Measurements from ENCODE around the gene IRAK3. TPM values are rescaled to one million over a fixed set of nuclear protein-coding genes. Genes with fewer than 3 reads are reported as not detected.

Gene IRAK3
- total RNA-seq, 2 experiments from 2014 or later = 0.59 to 0.74 TPM

DNA sequence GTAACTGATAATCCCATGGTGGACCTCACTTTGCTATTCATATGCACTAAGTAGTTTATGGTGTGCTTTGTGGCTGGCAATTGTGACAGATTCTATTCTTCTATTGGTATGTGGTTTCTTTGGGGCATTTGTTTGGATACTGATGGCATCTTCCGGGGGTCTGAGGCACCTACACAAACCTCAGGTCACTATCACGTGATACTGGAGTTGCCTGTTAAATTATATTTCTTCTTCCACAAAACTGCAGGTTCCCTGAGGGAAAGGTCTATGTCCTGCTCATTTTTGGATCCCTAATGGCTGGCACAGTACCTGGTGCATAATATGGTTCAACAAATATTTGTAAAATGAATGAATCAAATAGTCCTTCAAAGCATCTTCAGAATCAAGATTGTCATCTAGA is 63.8 kb downstream of the IRAK3 start:
- Mint-ChIP-seq H3K27me3 (peaks cover 4% of the 10 kb centered on the region), H3K4me3 (no peak overlapping the region), H3K9me3 (no peaks in the 10 kb centered on the region), H3K4me1 (ENCODE audit: low read depth) (no peaks in the 10 kb centered on the region), H3K36me3 (ENCODE audit: low read depth) (no peaks in the 10 kb centered on the region), H3K27ac (no peak overlapping the region)
- Histone ChIP-seq H3K4me1 (ENCODE audit: insufficient read depth, low read length) (no peaks in the 10 kb centered on the region), H3K27me3 (ENCODE audit: control insufficient read depth in 1 of 2, insufficient read depth in 2 of 2, low read length in 2 of 2) (no peaks in the 10 kb centered on the region), H3K4me3 (ENCODE audit: low read length) (no peak overlapping the region), H3K27ac (ENCODE audit: low read depth in 1 of 2, low read length in 2 of 2) (no peak overlapping the region), H3K36me3 (ENCODE audit: insufficient read depth, low read length) (no peaks in the 10 kb centered on the region), H3K9me3 (ENCODE audit: control insufficient read depth in 1 of 2, insufficient read depth in 1 of 2, low read length in 2 of 2) (no peaks in the 10 kb centered on the region)
- no peak for DNase-seq
- TF ChIP-seq, protein P1, sequence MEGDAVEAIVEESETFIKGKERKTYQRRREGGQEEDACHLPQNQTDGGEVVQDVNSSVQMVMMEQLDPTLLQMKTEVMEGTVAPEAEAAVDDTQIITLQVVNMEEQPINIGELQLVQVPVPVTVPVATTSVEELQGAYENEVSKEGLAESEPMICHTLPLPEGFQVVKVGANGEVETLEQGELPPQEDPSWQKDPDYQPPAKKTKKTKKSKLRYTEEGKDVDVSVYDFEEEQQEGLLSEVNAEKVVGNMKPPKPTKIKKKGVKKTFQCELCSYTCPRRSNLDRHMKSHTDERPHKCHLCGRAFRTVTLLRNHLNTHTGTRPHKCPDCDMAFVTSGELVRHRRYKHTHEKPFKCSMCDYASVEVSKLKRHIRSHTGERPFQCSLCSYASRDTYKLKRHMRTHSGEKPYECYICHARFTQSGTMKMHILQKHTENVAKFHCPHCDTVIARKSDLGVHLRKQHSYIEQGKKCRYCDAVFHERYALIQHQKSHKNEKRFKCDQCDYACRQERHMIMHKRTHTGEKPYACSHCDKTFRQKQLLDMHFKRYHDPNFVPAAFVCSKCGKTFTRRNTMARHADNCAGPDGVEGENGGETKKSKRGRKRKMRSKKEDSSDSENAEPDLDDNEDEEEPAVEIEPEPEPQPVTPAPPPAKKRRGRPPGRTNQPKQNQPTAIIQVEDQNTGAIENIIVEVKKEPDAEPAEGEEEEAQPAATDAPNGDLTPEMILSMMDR (IDR thresholded peaks at IDR 0.05) = no peak
- POLR2A ChIA-PET = interaction anchor here (0.5 kb wide), 1 partner anchor 84 kb away, joined by 3 read pairs; no protein-coding TSS in a partner anchor
- ATAC-seq (ENCODE audit: poor library complexity) = no peak
- CTCF ChIA-PET = no interaction called here
- intact Hi-C loops (cut with DNase I, micrococcal nuclease) = loop anchor here in 1 of 2 experiments (1.0 kb wide), 1 partner anchor 43 kb away; no protein-coding TSS in a partner anchor

DNA sequence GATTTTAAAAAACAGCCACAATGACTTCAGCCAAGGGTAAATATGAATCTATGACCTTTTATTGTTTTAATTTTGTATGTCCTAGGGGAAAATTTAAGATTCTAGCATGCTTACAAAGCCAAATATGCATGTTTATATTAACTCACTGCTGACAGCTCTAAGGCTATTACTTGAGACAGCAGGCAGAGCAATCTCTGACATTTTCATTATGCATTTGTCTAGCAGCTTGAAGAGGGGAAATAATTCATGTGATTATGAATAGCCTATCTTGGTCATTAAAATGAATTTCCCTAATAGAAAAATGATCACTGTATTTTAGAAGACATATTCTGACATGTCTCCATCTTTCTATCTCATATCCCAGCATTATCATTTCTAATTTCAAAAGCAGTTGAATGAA is 66.7 kb downstream of the IRAK3 start:
- TF ChIP-seq, protein P1 (IDR thresholded peaks at IDR 0.05) = no peak
- Histone ChIP-seq H3K9me3 (ENCODE audit: control insufficient read depth in 1 of 2, insufficient read depth in 1 of 2, low read length in 2 of 2) (no peaks in the 10 kb centered on the region), H3K27me3 (ENCODE audit: control insufficient read depth in 1 of 2, insufficient read depth in 2 of 2, low read length in 2 of 2) (no peaks in the 10 kb centered on the region), H3K36me3 (ENCODE audit: insufficient read depth, low read length) (no peaks in the 10 kb centered on the region), H3K4me1 (ENCODE audit: insufficient read depth, low read length) (no peaks in the 10 kb centered on the region), H3K4me3 (ENCODE audit: low read length) (no peak overlapping the region), H3K27ac (ENCODE audit: low read depth in 1 of 2, low read length in 2 of 2) (no peak overlapping the region)
- no peak for ATAC-seq (ENCODE audit: poor library complexity)
- H3K27ac Mint-ChIP-seq = no peak overlapping the region
- intact Hi-C loops (cut with DNase I, micrococcal nuclease) = no loop called here
- ChIA-PET CTCF (no interaction called here), POLR2A (no interaction called here)
- DNase-seq = no peak
- no peaks in the 10 kb centered on the region for H3K36me3 Mint-ChIP-seq (ENCODE audit: low read depth)
- H3K9me3 Mint-ChIP-seq = no peaks in the 10 kb centered on the region
- peaks cover 4% of the 10 kb centered on the region for H3K27me3 Mint-ChIP-seq
- H3K4me1 Mint-ChIP-seq (ENCODE audit: low read depth) = no peaks in the 10 kb centered on the region
- no peak overlapping the region for H3K4me3 Mint-ChIP-seq

DNA sequence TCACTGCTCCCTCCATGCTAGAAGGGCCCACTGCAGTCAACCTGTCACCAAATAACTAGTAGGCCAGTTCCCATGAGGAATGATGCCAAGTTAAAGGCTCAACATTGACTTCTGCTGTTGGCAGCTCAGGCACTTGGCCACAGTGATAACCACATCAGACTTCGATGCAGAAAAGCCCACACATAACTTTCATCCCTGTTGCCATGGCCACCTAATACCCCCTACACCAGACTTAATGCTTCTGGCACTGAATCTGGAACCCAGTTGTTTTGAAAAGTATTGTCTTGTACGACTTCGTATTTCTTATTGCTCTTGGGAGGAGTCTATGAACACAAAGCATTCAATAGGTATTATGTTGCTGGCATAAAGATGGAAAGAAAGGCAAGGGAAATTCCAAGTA is 69.0 kb downstream of the IRAK3 start:
- TF ChIP-seq, protein P1 (IDR thresholded peaks at IDR 0.05) = no peak
- H3K4me1 ChIP-seq (ENCODE audit: insufficient read depth, low read length) = no peaks in the 10 kb centered on the region
- Mint-ChIP-seq H3K27ac (no peak overlapping the region), H3K9me3 (no peaks in the 10 kb centered on the region), H3K4me1 (ENCODE audit: low read depth) (no peaks in the 10 kb centered on the region), H3K27me3 (no peaks in the 10 kb centered on the region), H3K4me3 (no peak overlapping the region), H3K36me3 (ENCODE audit: low read depth) (no peaks in the 10 kb centered on the region)
- H3K27me3 ChIP-seq (ENCODE audit: control insufficient read depth in 1 of 2, insufficient read depth in 2 of 2, low read length in 2 of 2) = no peaks in the 10 kb centered on the region
- no peak overlapping the region for H3K4me3 ChIP-seq (ENCODE audit: low read length)
- no peak overlapping the region for H3K27ac ChIP-seq (ENCODE audit: low read depth in 1 of 2, low read length in 2 of 2)
- POLR2A ChIA-PET = no interaction called here
- no peaks in the 10 kb centered on the region for H3K9me3 ChIP-seq (ENCODE audit: control insufficient read depth in 1 of 2, insufficient read depth in 1 of 2, low read length in 2 of 2)
- DNase-seq (no peak), ATAC-seq (ENCODE audit: poor library complexity) (no peak)
- intact Hi-C loops (cut with DNase I, micrococcal nuclease) = no loop called here
- no peaks in the 10 kb centered on the region for H3K36me3 ChIP-seq (ENCODE audit: insufficient read depth, low read length)
- CTCF ChIA-PET = no interaction called here
